ENCODE data around the gene RIN3.
A peak's percentile ranks its signal among the peaks of the same experiment; 100 is the strongest.

The RIN3 gene

DNA sequence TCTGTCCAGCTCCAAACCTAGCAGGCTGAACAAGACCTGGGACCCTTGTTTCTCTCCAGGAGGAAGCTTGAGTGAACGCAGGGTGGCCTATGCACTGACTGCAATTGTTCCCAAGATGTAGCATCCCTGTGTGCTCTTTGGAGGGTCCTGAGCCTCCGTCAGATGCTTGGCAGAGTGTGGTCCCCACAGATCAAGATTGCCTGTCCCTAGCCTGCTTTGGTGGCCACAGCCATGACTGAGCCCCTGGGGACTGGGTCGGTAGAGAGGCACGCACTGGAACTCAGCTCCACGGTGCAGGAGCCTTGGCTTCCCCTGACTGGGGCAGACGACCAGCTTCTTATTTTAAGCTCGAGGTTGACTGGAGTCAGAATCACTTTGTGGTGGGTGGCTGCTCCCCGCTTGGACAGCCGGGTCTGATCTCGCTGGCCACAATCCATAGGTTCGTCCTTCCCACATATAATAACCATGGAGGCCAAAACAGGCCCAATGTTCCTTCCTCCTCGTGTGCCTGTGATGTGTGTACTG is 137.1 kb downstream of the RIN3 start:
- Mint-ChIP-seq H3K4me1 (peaks cover 80% of the 10 kb centered on the region), H3K27ac (peak overlapping the region; percentile 98), H3K9me3 (no peaks in the 10 kb centered on the region), H3K36me3 (peaks cover 2% of the 10 kb centered on the region), H3K27me3 (no peaks in the 10 kb centered on the region), H3K4me3 (peak overlapping the region; percentile 97)

DNA sequence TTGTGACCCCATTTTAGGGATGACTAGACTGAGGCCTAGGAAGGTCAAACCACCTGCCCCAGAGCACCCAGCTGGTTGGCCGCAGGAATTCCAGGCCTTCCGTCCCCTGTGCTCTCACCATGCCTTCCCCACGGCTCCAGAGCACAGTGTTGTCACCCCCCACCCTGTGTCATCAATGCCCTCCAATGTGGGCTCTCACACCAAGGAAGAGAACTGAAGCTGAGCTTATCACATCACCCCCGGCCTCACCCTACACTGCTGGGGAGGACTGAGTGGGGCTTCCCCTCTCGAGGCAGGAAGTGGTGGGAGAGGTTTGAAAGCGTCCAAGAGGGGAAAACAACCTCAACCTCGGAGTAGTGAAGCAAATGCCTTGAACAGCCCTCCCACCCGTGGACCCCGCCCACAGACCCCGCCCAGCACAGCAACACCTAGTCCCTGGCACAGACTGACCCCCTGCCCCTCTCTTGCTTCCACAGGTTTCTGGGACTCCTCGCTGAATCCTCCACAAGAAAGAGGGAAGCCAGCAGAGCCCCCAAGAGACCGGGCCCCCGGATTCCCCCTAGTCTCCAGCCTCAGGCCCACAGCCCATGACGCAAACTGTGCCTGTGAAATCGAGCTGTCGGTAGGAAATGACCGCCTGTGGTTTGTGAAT is 137.7 kb downstream of the RIN3 start:
- Mint-ChIP-seq H3K27ac (peak overlapping the region; percentile 98), H3K27me3 (no peaks in the 10 kb centered on the region), H3K36me3 (peaks cover 3% of the 10 kb centered on the region), H3K4me1 (peaks cover 80% of the 10 kb centered on the region), H3K9me3 (no peaks in the 10 kb centered on the region), H3K4me3 (peak overlapping the region; percentile 97)

DNA sequence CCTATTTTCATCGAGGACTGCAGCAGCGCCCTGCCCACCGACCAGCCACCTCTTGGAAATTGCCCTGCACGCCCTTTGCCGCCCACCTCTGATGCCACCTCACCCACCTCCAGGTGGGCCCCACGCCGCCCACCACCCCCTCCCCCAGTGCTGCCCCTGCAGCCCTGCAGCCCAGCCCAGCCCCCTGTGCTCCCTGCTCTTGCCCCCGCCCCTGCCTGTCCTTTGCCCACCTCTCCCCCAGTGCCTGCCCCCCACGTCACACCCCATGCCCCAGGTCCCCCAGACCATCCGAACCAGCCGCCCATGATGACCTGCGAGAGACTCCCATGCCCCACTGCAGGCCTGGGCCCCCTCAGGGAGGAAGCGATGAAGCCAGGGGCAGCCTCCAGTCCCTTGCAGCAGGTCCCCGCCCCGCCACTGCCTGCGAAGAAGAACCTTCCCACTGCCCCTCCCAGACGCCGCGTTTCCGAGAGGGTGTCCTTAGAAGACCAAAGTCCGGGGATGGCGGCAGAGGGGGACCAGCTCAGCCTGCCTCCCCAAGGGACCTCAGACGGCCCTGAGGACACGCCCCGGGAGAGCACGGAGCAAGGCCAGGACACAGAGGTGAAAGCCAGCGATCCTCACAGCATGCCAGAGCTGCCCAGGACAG is 138.3 kb downstream of the RIN3 start:
- Mint-ChIP-seq H3K27ac (peak overlapping the region; percentile 98), H3K27me3 (no peaks in the 10 kb centered on the region), H3K9me3 (no peaks in the 10 kb centered on the region), H3K36me3 (peaks cover 3% of the 10 kb centered on the region), H3K4me1 (peaks cover 80% of the 10 kb centered on the region), H3K4me3 (peak overlapping the region; percentile 97)

GRCh38 chr14:92652413-92653151 is 139.0 kb downstream of the RIN3 start:
- Mint-ChIP-seq H3K4me3 (peak overlapping the region; percentile 97), H3K9me3 (no peaks in the 10 kb centered on the region), H3K27me3 (no peaks in the 10 kb centered on the region), H3K27ac (peak overlapping the region; percentile 87), H3K36me3 (peaks cover 3% of the 10 kb centered on the region), H3K4me1 (peaks cover 80% of the 10 kb centered on the region)

- Mint-ChIP-seq H3K27me3 (no peaks in the 10 kb centered on the region), H3K4me3 (peak overlapping the region; percentile 97), H3K36me3 (peaks cover 3% of the 10 kb centered on the region), H3K4me1 (peaks cover 80% of the 10 kb centered on the region), H3K27ac (peak overlapping the region; percentile 95), H3K9me3 (no peaks in the 10 kb centered on the region)
Measured at GRCh38 chr14:92653162-92653651, 139.6 kb downstream of the RIN3 start.

- peaks cover 80% of the 10 kb centered on the region for H3K4me1 Mint-ChIP-seq
- no peaks in the 10 kb centered on the region for H3K9me3 Mint-ChIP-seq
- peak overlapping the region; percentile 95 for H3K27ac Mint-ChIP-seq
- peaks cover 5% of the 10 kb centered on the region for H3K36me3 Mint-ChIP-seq
- peak overlapping the region; percentile 97 for H3K4me3 Mint-ChIP-seq
- H3K27me3 Mint-ChIP-seq, result no peaks in the 10 kb centered on the region
Measured at GRCh38 chr14:92654239-92654901, 140.8 kb downstream of the RIN3 start.

DNA sequence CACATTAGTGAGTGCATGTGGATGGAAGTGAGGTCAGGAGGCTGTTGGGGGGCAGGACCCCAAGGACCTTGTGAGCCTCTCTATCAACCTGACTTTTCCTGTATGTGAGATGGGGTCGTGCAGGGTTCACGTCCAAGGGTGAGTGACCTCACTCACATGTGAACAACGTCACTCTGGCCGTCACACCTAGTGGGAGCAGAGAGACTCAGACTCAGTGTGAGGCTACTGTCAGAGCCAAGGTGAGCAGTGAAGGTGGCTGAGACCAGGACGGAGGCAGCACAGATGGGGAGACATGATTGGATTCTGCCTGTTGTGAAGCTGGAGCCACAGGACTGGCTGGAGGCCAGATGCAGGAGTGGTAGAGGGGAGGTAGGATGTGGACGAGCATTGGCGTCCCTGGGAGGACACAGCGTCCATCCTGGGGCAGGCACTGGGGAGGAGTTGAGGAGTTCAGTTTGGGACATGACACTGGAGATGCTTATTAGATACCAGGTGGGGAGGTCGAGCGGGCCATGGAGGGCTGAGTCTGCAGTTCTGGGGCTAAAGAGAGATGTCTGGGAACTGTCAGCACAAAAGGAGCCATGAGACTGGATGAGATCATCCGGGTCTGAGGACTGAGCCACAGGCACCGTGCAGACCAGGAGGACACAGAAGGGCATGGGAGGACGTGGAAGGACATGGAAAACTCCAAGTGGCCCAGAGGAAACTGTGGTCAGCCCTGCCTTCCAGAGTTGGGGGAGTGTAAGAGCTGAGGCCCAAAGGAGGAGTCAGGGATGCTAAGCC is 142.0 kb downstream of the RIN3 start:
- no peaks in the 10 kb centered on the region for H3K27me3 Mint-ChIP-seq
- H3K4me3 Mint-ChIP-seq, result peak overlapping the region; percentile 84
- H3K9me3 Mint-ChIP-seq, result no peaks in the 10 kb centered on the region
- peaks cover 13% of the 10 kb centered on the region for H3K36me3 Mint-ChIP-seq
- H3K4me1 Mint-ChIP-seq, result peaks cover 80% of the 10 kb centered on the region
- H3K27ac Mint-ChIP-seq, result peak overlapping the region; percentile 95

- peaks cover 16% of the 10 kb centered on the region for H3K36me3 Mint-ChIP-seq
- H3K27ac Mint-ChIP-seq, result peak overlapping the region; percentile 95
- peak overlapping the region; percentile 84 for H3K4me3 Mint-ChIP-seq
- H3K4me1 Mint-ChIP-seq, result peaks cover 83% of the 10 kb centered on the region
- H3K9me3 Mint-ChIP-seq, result no peaks in the 10 kb centered on the region
- no peaks in the 10 kb centered on the region for H3K27me3 Mint-ChIP-seq
Measured at GRCh38 chr14:92656306-92657081, 142.9 kb downstream of the RIN3 start.

- no peaks in the 10 kb centered on the region for H3K27me3 Mint-ChIP-seq
- peaks cover 94% of the 10 kb centered on the region for H3K4me1 Mint-ChIP-seq
- peaks cover 24% of the 10 kb centered on the region for H3K36me3 Mint-ChIP-seq
- H3K4me3 Mint-ChIP-seq, result peak overlapping the region; percentile 84
- H3K27ac Mint-ChIP-seq, result peak overlapping the region; percentile 89
- H3K9me3 Mint-ChIP-seq, result no peaks in the 10 kb centered on the region
Measured at GRCh38 chr14:92657457-92658142, 144.0 kb downstream of the RIN3 start.

GRCh38 chr14:92658160-92658559 is 144.6 kb downstream of the RIN3 start:
- peak overlapping the region; percentile 30 for H3K4me3 Mint-ChIP-seq
- peaks cover 98% of the 10 kb centered on the region for H3K4me1 Mint-ChIP-seq
- H3K9me3 Mint-ChIP-seq, result no peaks in the 10 kb centered on the region
- no peaks in the 10 kb centered on the region for H3K27me3 Mint-ChIP-seq
- H3K27ac Mint-ChIP-seq, result peak overlapping the region; percentile 89
- peaks cover 29% of the 10 kb centered on the region for H3K36me3 Mint-ChIP-seq

- Mint-ChIP-seq H3K9me3 (no peaks in the 10 kb centered on the region), H3K36me3 (peaks cover 30% of the 10 kb centered on the region), H3K4me1 (peaks cover 96% of the 10 kb centered on the region), H3K4me3 (peak overlapping the region; percentile 30), H3K27me3 (no peaks in the 10 kb centered on the region), H3K27ac (peak overlapping the region; percentile 89)
Measured at GRCh38 chr14:92658684-92659083, 145.1 kb downstream of the RIN3 start.

GRCh38 chr14:92659765-92660561 is 146.4 kb downstream of the RIN3 start:
- H3K27me3 Mint-ChIP-seq, result no peaks in the 10 kb centered on the region
- H3K9me3 Mint-ChIP-seq, result no peaks in the 10 kb centered on the region
- H3K36me3 Mint-ChIP-seq, result peaks cover 37% of the 10 kb centered on the region
- H3K4me3 Mint-ChIP-seq, result no peak overlapping the region
- peaks cover 95% of the 10 kb centered on the region for H3K4me1 Mint-ChIP-seq
- H3K27ac Mint-ChIP-seq, result peak overlapping the region; percentile 74

DNA sequence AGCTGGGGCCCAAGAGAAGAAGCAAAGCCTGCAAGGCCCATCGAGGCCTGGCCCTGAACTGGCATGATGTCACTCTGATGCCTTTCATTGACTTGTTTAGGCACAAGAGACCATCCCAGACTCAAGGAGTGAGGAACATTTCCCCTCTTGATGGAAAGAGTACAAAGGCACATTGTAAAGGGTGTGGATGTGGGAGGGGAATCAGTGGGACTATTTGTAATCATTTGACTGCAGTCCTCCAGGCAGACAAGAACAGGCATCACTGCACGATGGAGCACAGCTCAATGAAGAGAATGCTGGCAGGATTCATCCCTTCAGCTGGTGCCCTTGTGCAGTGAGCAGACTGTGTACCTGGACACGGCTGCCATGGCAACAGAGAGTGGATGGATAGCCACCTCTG is 147.0 kb downstream of the RIN3 start:
- H3K4me3 Mint-ChIP-seq, result no peak overlapping the region
- H3K27ac Mint-ChIP-seq, result peak overlapping the region; percentile 74
- H3K4me1 Mint-ChIP-seq, result peaks cover 93% of the 10 kb centered on the region
- peaks cover 37% of the 10 kb centered on the region for H3K36me3 Mint-ChIP-seq
- no peaks in the 10 kb centered on the region for H3K27me3 Mint-ChIP-seq
- no peaks in the 10 kb centered on the region for H3K9me3 Mint-ChIP-seq

Data from activated naive CD4-positive, alpha-beta T cell treated with anti-CD3 and anti-CD28 coated beads, Interleukin-2, amount 50 U/mL, for 24 hours (primary cell).